C1 segment of cervical spinal cord (tissue), 14 donors: ENCODE data around the gene DCDC2.
"Not testable (repeated sequence)": the region's sequence is repeated elsewhere in the genome, so short reads cannot be mapped to it uniquely, and the experiment has no call there.

ENCODE experiments used
- DNase-seq, 14 donors: peaks; one replicate each; lab custom pipeline; 2025; lab: John Stamatoyannopoulos, UW

DCDC2 gene

GRCh38 chr6:24148684-24149083 lies 209.2 kb downstream of the DCDC2 start:
- DNase-seq: no peak

GRCh38 chr6:24148154-24148570 lies 209.7 kb downstream of the DCDC2 start:
- DNase-seq: no peak

- DNase-seq: no peak
Measured at GRCh38 chr6:24147511-24148153, 210.2 kb downstream of the DCDC2 start.

GRCh38 chr6:24146871-24147270 lies 211.0 kb downstream of the DCDC2 start:
- no peak for DNase-seq

DNA sequence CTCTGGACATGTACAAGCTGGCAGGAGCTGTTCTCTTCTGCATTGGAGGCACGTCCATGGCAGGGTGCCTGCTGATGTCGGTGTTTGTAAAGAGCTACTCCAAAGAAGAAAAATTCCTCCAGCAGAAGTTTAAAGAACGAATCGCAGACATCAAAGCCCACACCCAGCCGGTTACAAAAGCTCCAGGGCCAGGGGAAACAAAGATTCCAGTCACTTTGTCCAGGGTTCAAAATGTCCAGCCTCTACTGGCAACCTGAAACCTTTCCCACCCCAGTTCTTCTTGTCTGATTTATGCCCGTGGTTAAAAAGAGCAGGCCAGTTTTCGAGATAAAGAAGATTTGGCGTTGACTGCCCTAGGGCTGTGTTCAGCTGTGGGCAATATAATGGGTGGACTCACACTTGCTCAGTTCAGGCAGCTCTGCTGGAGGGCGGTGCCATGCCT lies 212.1 kb downstream of the DCDC2 start:
- DNase-seq: no peak

GRCh38 chr6:24142733-24143132 lies 215.1 kb downstream of the DCDC2 start:
- DNase-seq: not testable (repeated sequence)

DNA sequence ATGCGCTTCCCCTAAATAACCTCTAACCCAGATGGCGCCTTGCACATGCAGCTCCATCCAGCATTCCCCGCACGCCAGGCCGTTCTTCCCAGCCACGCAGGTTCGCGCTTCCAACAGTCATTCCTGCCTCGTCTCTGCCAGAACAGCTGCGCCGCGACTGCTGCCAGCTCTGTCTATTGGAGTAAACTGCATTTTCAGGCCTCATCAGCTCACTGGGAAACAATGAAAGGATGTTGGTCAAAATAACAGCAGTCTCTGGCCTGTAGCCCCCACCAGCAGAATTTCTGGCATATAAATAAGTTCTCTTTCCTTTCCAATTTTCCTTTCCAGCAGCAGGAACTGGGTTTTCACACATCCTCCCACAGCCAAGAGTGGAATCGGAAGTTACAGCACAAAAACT lies 217.3 kb downstream of the DCDC2 start:
- DNase-seq: peak in 3 of 14 donors; percentile 2 to 33 (median 13)

DNA sequence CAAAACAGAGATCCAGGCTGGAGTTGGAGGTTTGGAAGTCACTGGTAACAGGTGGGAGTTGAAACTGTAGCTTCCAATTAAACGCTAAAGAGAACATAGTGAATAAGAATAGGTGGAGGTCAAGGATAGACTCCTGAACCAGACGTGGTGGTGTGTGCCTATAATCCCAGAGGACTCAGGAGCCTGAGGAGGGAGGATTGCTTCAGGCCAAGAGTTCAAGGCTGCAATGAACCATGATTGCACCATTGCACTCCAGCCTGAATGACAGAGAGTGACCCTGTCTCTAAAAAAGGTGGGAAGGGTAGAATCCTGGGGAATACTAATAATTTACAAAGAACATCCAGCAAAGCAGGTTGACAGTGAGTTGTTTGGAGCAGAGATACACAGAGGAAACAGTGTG lies 218.2 kb downstream of the DCDC2 start:
- DNase-seq: no peak

DNA sequence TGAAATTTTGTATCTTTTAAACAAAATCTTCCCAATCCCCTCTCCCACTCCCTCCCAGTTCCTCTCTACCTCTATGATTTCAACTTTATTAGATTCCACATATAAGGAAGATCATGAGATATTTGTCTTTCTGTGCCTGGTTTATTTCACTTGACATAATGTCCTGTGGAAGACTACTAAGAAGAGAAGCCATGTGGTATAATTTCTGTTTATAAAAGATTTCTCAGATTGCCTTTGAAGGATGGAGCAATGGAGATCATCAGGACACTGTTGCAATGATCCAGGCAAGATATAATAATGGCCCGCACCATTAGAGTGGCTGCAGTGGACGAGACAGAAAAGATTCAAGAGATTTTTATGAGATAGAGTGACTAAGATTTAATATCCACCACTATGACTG lies 218.8 kb downstream of the DCDC2 start:
- no peak for DNase-seq

GRCh38 chr6:24131751-24132150 lies 226.1 kb downstream of the DCDC2 start:
- no peak for DNase-seq

- DNase-seq: no peak
Measured at GRCh38 chr6:24127316-24127715, 230.5 kb downstream of the DCDC2 start.

DNA sequence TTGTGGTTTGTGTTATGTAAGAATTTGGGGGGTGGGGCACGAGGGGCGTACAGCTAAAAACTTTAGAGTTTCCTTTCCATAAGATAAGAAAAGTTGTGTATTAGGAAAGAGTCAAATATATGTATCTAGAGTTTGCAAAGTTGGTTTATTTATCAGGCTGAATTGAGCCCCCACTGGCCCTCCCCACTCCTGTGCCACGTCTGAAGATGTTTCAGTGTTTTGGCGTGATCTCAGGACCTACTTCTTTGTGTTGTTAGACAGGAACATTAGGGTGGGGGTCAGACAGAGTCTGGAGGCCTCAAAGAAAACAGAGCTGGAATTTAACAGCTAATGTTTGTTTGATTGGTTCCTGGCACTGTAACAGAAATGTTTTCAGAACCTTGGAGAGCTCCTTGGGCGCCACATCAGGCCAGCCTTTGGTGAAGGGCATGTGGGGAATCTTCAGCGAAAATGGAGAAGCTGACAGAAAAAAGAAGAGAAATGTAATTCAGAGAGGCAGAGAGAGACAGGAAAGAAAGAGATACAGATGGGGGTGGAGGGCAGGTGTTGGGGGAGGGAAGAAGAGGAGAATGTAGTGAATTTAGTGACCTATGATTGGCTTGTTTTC lies 231.2 kb downstream of the DCDC2 start:
- DNase-seq: peak in 7 of 14 donors; percentile 8 to 46 (median 21)

- DNase-seq: peak in 11 of 14 donors; percentile 1 to 53 (median 17)
Measured at GRCh38 chr6:24125980-24126379, 231.9 kb downstream of the DCDC2 start, which contains the start of gene NRSN1. Gene NRSN1, plus strand, starts transcription at chr6:24126215. Its CDS starts 8,113 bp downstream, at chr6:24134328.

DNA sequence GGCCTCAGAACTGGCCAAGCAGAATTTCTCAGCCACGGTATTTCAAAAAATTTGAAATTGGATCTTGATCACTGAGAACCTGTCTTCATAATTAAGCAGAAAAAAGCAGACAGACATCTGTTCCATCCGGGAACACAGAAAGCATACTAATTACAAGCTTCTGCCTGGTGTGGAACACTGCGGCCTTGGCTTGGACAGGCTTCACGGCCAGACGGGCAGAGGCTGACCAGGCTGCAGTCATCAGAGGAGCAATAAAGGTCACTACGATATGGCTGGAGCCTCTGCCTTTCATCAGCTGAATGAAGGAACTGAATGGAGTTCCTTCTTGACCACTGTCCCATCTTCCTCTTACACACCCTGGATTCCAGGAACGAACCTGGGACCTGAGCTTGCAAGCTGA lies 235.7 kb downstream of the DCDC2 start:
- no peak for DNase-seq
